ENCODE data around the gene USP15. TPM values are rescaled to one million over a fixed set of nuclear protein-coding genes. Genes with fewer than 3 reads are reported as not detected.

The USP15 gene
- total and polyA plus RNA-seq, 2 of the 8 experiments (the other 6 are each of a cell fraction or from before 2014, with no cell fraction given), result 12.7 to 38.6 TPM

DNA sequence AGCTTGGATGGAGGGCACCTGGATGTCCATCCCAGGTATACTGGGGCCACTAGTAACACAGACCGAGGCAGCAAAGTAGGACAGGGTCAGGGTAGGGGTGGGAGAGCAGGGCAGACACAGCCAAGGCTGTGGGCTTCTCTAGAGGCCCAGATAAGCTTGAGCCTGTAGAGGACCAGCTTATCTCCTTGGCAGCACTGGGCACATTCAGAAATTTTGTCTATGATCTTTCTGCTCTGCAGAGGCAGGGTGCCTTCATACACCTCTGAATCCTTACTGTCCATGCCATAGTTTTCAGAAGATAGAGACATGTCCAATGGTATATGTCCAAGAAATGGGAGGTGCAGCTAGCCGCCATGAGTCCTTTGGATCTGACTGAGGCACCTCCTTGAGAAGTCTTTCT lies 26.4 kb upstream of the USP15 start (continued):
- TF ChIP-seq, protein P1, sequence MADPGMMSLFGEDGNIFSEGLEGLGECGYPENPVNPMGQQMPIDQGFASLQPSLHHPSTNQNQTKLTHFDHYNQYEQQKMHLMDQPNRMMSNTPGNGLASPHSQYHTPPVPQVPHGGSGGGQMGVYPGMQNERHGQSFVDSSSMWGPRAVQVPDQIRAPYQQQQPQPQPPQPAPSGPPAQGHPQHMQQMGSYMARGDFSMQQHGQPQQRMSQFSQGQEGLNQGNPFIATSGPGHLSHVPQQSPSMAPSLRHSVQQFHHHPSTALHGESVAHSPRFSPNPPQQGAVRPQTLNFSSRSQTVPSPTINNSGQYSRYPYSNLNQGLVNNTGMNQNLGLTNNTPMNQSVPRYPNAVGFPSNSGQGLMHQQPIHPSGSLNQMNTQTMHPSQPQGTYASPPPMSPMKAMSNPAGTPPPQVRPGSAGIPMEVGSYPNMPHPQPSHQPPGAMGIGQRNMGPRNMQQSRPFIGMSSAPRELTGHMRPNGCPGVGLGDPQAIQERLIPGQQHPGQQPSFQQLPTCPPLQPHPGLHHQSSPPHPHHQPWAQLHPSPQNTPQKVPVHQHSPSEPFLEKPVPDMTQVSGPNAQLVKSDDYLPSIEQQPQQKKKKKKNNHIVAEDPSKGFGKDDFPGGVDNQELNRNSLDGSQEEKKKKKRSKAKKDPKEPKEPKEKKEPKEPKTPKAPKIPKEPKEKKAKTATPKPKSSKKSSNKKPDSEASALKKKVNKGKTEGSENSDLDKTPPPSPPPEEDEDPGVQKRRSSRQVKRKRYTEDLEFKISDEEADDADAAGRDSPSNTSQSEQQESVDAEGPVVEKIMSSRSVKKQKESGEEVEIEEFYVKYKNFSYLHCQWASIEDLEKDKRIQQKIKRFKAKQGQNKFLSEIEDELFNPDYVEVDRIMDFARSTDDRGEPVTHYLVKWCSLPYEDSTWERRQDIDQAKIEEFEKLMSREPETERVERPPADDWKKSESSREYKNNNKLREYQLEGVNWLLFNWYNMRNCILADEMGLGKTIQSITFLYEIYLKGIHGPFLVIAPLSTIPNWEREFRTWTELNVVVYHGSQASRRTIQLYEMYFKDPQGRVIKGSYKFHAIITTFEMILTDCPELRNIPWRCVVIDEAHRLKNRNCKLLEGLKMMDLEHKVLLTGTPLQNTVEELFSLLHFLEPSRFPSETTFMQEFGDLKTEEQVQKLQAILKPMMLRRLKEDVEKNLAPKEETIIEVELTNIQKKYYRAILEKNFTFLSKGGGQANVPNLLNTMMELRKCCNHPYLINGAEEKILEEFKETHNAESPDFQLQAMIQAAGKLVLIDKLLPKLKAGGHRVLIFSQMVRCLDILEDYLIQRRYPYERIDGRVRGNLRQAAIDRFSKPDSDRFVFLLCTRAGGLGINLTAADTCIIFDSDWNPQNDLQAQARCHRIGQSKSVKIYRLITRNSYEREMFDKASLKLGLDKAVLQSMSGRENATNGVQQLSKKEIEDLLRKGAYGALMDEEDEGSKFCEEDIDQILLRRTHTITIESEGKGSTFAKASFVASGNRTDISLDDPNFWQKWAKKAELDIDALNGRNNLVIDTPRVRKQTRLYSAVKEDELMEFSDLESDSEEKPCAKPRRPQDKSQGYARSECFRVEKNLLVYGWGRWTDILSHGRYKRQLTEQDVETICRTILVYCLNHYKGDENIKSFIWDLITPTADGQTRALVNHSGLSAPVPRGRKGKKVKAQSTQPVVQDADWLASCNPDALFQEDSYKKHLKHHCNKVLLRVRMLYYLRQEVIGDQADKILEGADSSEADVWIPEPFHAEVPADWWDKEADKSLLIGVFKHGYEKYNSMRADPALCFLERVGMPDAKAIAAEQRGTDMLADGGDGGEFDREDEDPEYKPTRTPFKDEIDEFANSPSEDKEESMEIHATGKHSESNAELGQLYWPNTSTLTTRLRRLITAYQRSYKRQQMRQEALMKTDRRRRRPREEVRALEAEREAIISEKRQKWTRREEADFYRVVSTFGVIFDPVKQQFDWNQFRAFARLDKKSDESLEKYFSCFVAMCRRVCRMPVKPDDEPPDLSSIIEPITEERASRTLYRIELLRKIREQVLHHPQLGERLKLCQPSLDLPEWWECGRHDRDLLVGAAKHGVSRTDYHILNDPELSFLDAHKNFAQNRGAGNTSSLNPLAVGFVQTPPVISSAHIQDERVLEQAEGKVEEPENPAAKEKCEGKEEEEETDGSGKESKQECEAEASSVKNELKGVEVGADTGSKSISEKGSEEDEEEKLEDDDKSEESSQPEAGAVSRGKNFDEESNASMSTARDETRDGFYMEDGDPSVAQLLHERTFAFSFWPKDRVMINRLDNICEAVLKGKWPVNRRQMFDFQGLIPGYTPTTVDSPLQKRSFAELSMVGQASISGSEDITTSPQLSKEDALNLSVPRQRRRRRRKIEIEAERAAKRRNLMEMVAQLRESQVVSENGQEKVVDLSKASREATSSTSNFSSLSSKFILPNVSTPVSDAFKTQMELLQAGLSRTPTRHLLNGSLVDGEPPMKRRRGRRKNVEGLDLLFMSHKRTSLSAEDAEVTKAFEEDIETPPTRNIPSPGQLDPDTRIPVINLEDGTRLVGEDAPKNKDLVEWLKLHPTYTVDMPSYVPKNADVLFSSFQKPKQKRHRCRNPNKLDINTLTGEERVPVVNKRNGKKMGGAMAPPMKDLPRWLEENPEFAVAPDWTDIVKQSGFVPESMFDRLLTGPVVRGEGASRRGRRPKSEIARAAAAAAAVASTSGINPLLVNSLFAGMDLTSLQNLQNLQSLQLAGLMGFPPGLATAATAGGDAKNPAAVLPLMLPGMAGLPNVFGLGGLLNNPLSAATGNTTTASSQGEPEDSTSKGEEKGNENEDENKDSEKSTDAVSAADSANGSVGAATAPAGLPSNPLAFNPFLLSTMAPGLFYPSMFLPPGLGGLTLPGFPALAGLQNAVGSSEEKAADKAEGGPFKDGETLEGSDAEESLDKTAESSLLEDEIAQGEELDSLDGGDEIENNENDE (IDR thresholded peaks at IDR 0.05; ENCODE audit: insufficient replicate concordance, low read length), result no peak
- TF ChIP-seq, protein P2, sequence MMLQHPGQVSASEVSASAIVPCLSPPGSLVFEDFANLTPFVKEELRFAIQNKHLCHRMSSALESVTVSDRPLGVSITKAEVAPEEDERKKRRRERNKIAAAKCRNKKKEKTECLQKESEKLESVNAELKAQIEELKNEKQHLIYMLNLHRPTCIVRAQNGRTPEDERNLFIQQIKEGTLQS (IDR thresholded peaks at IDR 0.05; ENCODE audit: insufficient read depth, low read depth, low read length), result no peak
- no peak for TF ChIP-seq CHD1 (IDR thresholded peaks at IDR 0.05; ENCODE audit: low read depth, low read length)

All from H1 (cell line).